ENCODE results near the gene PEA15. TPM values are rescaled to one million over a fixed set of nuclear protein-coding genes. Genes with fewer than 3 reads are reported as not detected.

The PEA15 gene
- total RNA-seq, 1 donor from 2014 or later: 325 TPM

GRCh38 chr1:160178731-160179130 lies 26.5 kb upstream of the PEA15 start:
- no peak for DNase-seq (ENCODE audit: low spot score)
- no peak for TF ChIP-seq CTCF (IDR thresholded peaks at IDR 0.05)
- Mint-ChIP-seq H3K4me3 (ENCODE audit: unreplicated experiment) (no peak overlapping the region), H3K27me3 (ENCODE audit: low read depth) (peaks cover 11% of the 10 kb centered on the region), H3K4me1 (ENCODE audit: low read depth) (no peaks in the 10 kb centered on the region), H3K9me3 (ENCODE audit: low read depth) (no peaks in the 10 kb centered on the region), H3K27ac (ENCODE audit: unreplicated experiment) (no peak overlapping the region), H3K36me3 (ENCODE audit: low read depth) (no peaks in the 10 kb centered on the region)

GRCh38 chr1:160179336-160179735 lies 25.8 kb upstream of the PEA15 start:
- Mint-ChIP-seq H3K36me3 (ENCODE audit: low read depth) (no peaks in the 10 kb centered on the region), H3K9me3 (ENCODE audit: low read depth) (no peaks in the 10 kb centered on the region), H3K27me3 (ENCODE audit: low read depth) (peaks cover 11% of the 10 kb centered on the region), H3K4me1 (ENCODE audit: low read depth) (no peaks in the 10 kb centered on the region), H3K27ac (ENCODE audit: unreplicated experiment) (no peak overlapping the region), H3K4me3 (ENCODE audit: unreplicated experiment) (no peak overlapping the region)
- DNase-seq (ENCODE audit: low spot score): no peak
- TF ChIP-seq CTCF (IDR thresholded peaks at IDR 0.05): no peak

GRCh38 chr1:160186246-160186645 lies 18.9 kb upstream of the PEA15 start:
- no peak for TF ChIP-seq CTCF (IDR thresholded peaks at IDR 0.05)
- H3K27ac Mint-ChIP-seq (ENCODE audit: unreplicated experiment): no peak overlapping the region
- H3K27me3 Mint-ChIP-seq (ENCODE audit: low read depth): peaks cover 10% of the 10 kb centered on the region
- no peaks in the 10 kb centered on the region for H3K36me3 Mint-ChIP-seq (ENCODE audit: low read depth)
- DNase-seq (ENCODE audit: low spot score): no peak
- H3K4me1 Mint-ChIP-seq (ENCODE audit: low read depth): peaks cover 10% of the 10 kb centered on the region
- no peaks in the 10 kb centered on the region for H3K9me3 Mint-ChIP-seq (ENCODE audit: low read depth)
- no peak overlapping the region for H3K4me3 Mint-ChIP-seq (ENCODE audit: unreplicated experiment)

- H3K9me3 Mint-ChIP-seq (ENCODE audit: low read depth): no peaks in the 10 kb centered on the region
- H3K4me1 Mint-ChIP-seq (ENCODE audit: low read depth): peaks cover 10% of the 10 kb centered on the region
- no peak overlapping the region for H3K4me3 Mint-ChIP-seq (ENCODE audit: unreplicated experiment)
- H3K27ac Mint-ChIP-seq (ENCODE audit: unreplicated experiment): no peak overlapping the region
- H3K36me3 Mint-ChIP-seq (ENCODE audit: low read depth): no peaks in the 10 kb centered on the region
- H3K27me3 Mint-ChIP-seq (ENCODE audit: low read depth): peaks cover 8% of the 10 kb centered on the region
- DNase-seq (ENCODE audit: low spot score): no peak
- no peak for TF ChIP-seq CTCF (IDR thresholded peaks at IDR 0.05)
Observed at GRCh38 chr1:160186729-160187128, 18.5 kb upstream of the PEA15 start.

GRCh38 chr1:160187407-160187806 lies 17.8 kb upstream of the PEA15 start:
- TF ChIP-seq CTCF (IDR thresholded peaks at IDR 0.05): no peak
- no peak for DNase-seq (ENCODE audit: low spot score)
- H3K27me3 Mint-ChIP-seq (ENCODE audit: low read depth): peaks cover 5% of the 10 kb centered on the region
- no peak overlapping the region for H3K27ac Mint-ChIP-seq (ENCODE audit: unreplicated experiment)
- peaks cover 10% of the 10 kb centered on the region for H3K4me1 Mint-ChIP-seq (ENCODE audit: low read depth)
- no peak overlapping the region for H3K4me3 Mint-ChIP-seq (ENCODE audit: unreplicated experiment)
- H3K9me3 Mint-ChIP-seq (ENCODE audit: low read depth): no peaks in the 10 kb centered on the region
- H3K36me3 Mint-ChIP-seq (ENCODE audit: low read depth): no peaks in the 10 kb centered on the region
